ENCODE measurements around the gene DGKE.

Gene DGKE

GRCh38 chr17:56842577-56842976, 8.6 kb downstream of the DGKE start:
- Histone ChIP-seq H2BK15ac (replicated peaks; ENCODE audit: low read depth) (no peak overlapping the region), H3K23ac (ENCODE audit: low read length) (no peak overlapping the region), H2BK5ac (ENCODE audit: low read length) (no peak overlapping the region), H3K4me3 (ENCODE audit: low read length) (no peak overlapping the region), H2AK5ac (ENCODE audit: low read length) (no peak overlapping the region), H3K36me3 (ENCODE audit: control insufficient read depth, insufficient read depth, low read length) (no peaks in the 10 kb centered on the region), H4K5ac (ENCODE audit: low read length) (no peak overlapping the region), H3K9ac (ENCODE audit: low read length) (no peak overlapping the region), H3K56ac (ENCODE audit: low read length) (no peak overlapping the region), H3K4me1 (ENCODE audit: control insufficient read depth, low read depth, low read length) (no peaks in the 10 kb centered on the region), H3K4me2 (ENCODE audit: low read length) (no peak overlapping the region), H3K27ac (ENCODE audit: low read depth, low read length) (no peak overlapping the region), H4K8ac (ENCODE audit: low read depth, low read length) (no peak overlapping the region), H3K79me2 (ENCODE audit: control insufficient read depth, insufficient read depth, low read length) (no peaks in the 10 kb centered on the region), H3K79me1 (ENCODE audit: low read length) (no peaks in the 10 kb centered on the region), H3K18ac (ENCODE audit: low read length) (no peak overlapping the region), H3K27me3 (ENCODE audit: insufficient read depth, low read length, poor library complexity) (no peaks in the 10 kb centered on the region), H3K4ac (ENCODE audit: low read depth, low read length) (no peak overlapping the region), H2BK120ac (ENCODE audit: low read depth, low read length) (no peak overlapping the region)
- WGBS (ENCODE audit: extremely low coverage, insufficient coverage, low lambda C conversion rate), result no CpG with 5 or more reads among the region's 2 CpGs
- DNase-seq, result no peak

DNA sequence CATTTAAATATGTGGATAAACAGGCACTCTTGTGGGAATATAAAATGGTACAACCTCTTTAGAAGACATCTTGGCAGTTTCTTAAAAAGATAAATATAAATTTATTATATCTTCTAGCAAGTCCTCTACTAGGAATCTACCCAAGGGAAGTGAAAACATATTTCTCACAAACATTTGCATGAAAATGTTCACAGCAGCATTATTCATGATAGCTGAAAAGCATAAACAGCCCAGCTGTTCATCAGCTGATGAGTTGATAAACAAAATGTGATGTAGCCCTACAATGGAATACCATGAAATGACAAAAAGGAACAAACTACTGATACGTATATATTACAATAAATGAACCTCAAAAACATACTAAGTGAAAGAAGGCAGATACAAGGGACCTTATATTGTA, 12.0 kb downstream of the DGKE start:
- Histone ChIP-seq H2BK15ac (replicated peaks; ENCODE audit: low read depth) (no peak overlapping the region), H3K56ac (ENCODE audit: low read length) (no peak overlapping the region), H4K8ac (ENCODE audit: low read depth, low read length) (no peak overlapping the region), H3K4ac (ENCODE audit: low read depth, low read length) (no peak overlapping the region), H3K9ac (ENCODE audit: low read length) (no peak overlapping the region), H4K5ac (ENCODE audit: low read length) (no peak overlapping the region), H3K27me3 (ENCODE audit: insufficient read depth, low read length, poor library complexity) (no peaks in the 10 kb centered on the region), H2AK5ac (ENCODE audit: low read length) (no peak overlapping the region), H3K79me2 (ENCODE audit: control insufficient read depth, insufficient read depth, low read length) (no peaks in the 10 kb centered on the region), H3K4me2 (ENCODE audit: low read length) (no peak overlapping the region), H3K4me3 (ENCODE audit: low read length) (no peak overlapping the region), H3K18ac (ENCODE audit: low read length) (no peak overlapping the region), H3K79me1 (ENCODE audit: low read length) (no peaks in the 10 kb centered on the region), H3K23ac (ENCODE audit: low read length) (no peak overlapping the region), H2BK5ac (ENCODE audit: low read length) (no peak overlapping the region), H3K4me1 (ENCODE audit: control insufficient read depth, low read depth, low read length) (no peaks in the 10 kb centered on the region), H3K36me3 (ENCODE audit: control insufficient read depth, insufficient read depth, low read length) (no peaks in the 10 kb centered on the region), H3K27ac (ENCODE audit: low read depth, low read length) (no peak overlapping the region), H2BK120ac (ENCODE audit: low read depth, low read length) (no peak overlapping the region)
- no peak for DNase-seq
- no CpG with 5 or more reads among the region's 1 CpG for WGBS (ENCODE audit: extremely low coverage, insufficient coverage, low lambda C conversion rate)

GRCh38 chr17:56847106-56847505, 13.2 kb downstream of the DGKE start:
- no peaks in the 10 kb centered on the region for H3K27me3 ChIP-seq (ENCODE audit: insufficient read depth, low read length, poor library complexity)
- H3K36me3 ChIP-seq (ENCODE audit: control insufficient read depth, insufficient read depth, low read length), result no peaks in the 10 kb centered on the region
- H3K27ac ChIP-seq (ENCODE audit: low read depth, low read length), result no peak overlapping the region
- H3K79me1 ChIP-seq (ENCODE audit: low read length), result no peaks in the 10 kb centered on the region
- H4K5ac ChIP-seq (ENCODE audit: low read length), result no peak overlapping the region
- H2BK120ac ChIP-seq (ENCODE audit: low read depth, low read length), result no peak overlapping the region
- no CpG with 5 or more reads among the region's 4 CpGs for WGBS (ENCODE audit: extremely low coverage, insufficient coverage, low lambda C conversion rate)
- H2BK5ac ChIP-seq (ENCODE audit: low read length), result no peak overlapping the region
- H3K9ac ChIP-seq (ENCODE audit: low read length), result no peak overlapping the region
- no peak overlapping the region for H3K4me2 ChIP-seq (ENCODE audit: low read length)
- H4K8ac ChIP-seq (ENCODE audit: low read depth, low read length), result no peak overlapping the region
- DNase-seq, result no peak
- H3K79me2 ChIP-seq (ENCODE audit: control insufficient read depth, insufficient read depth, low read length), result no peaks in the 10 kb centered on the region
- no peak overlapping the region for H3K4me3 ChIP-seq (ENCODE audit: low read length)
- no peak overlapping the region for H3K23ac ChIP-seq (ENCODE audit: low read length)
- no peak overlapping the region for H3K4ac ChIP-seq (ENCODE audit: low read depth, low read length)
- H3K18ac ChIP-seq (ENCODE audit: low read length), result no peak overlapping the region
- H2AK5ac ChIP-seq (ENCODE audit: low read length), result no peak overlapping the region
- H3K56ac ChIP-seq (ENCODE audit: low read length), result no peak overlapping the region
- H2BK15ac ChIP-seq (replicated peaks; ENCODE audit: low read depth), result no peak overlapping the region
- H3K4me1 ChIP-seq (ENCODE audit: control insufficient read depth, low read depth, low read length), result no peaks in the 10 kb centered on the region

DNA sequence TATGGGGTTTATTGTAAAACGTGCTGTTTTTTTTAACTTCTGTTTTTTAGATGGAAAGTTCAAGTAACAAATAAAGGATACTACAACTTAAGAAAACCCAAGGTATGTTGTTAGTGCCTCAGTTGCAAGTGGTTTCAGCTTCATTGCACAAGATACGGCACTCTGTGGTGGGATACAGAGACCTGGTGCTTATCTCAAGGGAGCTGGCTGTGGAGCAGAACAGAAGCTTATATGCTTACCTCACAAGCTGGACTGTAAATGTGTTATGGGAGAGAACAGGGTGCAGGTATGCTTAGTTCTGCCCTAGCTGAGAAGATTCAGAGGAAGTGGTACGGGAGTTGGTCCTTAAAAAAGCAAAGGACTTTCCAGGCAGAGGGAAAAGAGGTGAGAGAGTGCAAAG, 15.2 kb downstream of the DGKE start:
- no CpG with 5 or more reads among the region's 3 CpGs for WGBS (ENCODE audit: extremely low coverage, insufficient coverage, low lambda C conversion rate)
- Histone ChIP-seq H3K4me3 (ENCODE audit: low read length) (no peak overlapping the region), H3K56ac (ENCODE audit: low read length) (no peak overlapping the region), H3K18ac (ENCODE audit: low read length) (no peak overlapping the region), H4K5ac (ENCODE audit: low read length) (no peak overlapping the region), H3K79me1 (ENCODE audit: low read length) (no peaks in the 10 kb centered on the region), H3K36me3 (ENCODE audit: control insufficient read depth, insufficient read depth, low read length) (no peaks in the 10 kb centered on the region), H4K8ac (ENCODE audit: low read depth, low read length) (no peak overlapping the region), H3K27me3 (ENCODE audit: insufficient read depth, low read length, poor library complexity) (no peaks in the 10 kb centered on the region), H2AK5ac (ENCODE audit: low read length) (no peak overlapping the region), H3K4me1 (ENCODE audit: control insufficient read depth, low read depth, low read length) (no peaks in the 10 kb centered on the region), H2BK5ac (ENCODE audit: low read length) (no peak overlapping the region), H3K23ac (ENCODE audit: low read length) (no peak overlapping the region), H3K4ac (ENCODE audit: low read depth, low read length) (no peak overlapping the region), H2BK15ac (replicated peaks; ENCODE audit: low read depth) (no peak overlapping the region), H3K4me2 (ENCODE audit: low read length) (no peak overlapping the region), H3K27ac (ENCODE audit: low read depth, low read length) (no peak overlapping the region), H2BK120ac (ENCODE audit: low read depth, low read length) (no peak overlapping the region), H3K9ac (ENCODE audit: low read length) (no peak overlapping the region), H3K79me2 (ENCODE audit: control insufficient read depth, insufficient read depth, low read length) (no peaks in the 10 kb centered on the region)
- no peak for DNase-seq

DNA sequence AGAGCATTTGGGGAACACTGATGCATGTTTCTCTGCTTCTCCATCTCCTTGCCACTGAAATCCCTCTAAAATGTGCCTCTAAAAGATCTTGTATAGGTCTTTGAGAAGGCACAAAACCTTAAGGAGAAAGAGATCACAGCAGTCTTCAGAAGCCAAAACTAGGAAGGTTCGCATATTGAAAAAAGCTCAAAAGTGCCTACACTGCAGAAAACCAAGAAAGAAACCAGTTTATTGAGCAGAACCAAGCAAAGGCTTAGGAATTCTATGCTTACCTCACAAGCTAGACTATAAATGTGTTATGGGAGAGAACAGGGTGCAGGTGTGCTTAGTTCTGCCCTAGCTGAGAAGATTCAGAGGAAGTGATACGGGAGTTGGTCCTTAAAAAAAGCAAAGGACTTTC, 16.6 kb downstream of the DGKE start:
- Histone ChIP-seq H3K56ac (ENCODE audit: low read length) (no peak overlapping the region), H3K27me3 (ENCODE audit: insufficient read depth, low read length, poor library complexity) (no peaks in the 10 kb centered on the region), H2BK120ac (ENCODE audit: low read depth, low read length) (no peak overlapping the region), H2AK5ac (ENCODE audit: low read length) (no peak overlapping the region), H4K5ac (ENCODE audit: low read length) (no peak overlapping the region), H2BK15ac (replicated peaks; ENCODE audit: low read depth) (no peak overlapping the region), H3K4me2 (ENCODE audit: low read length) (no peak overlapping the region), H3K27ac (ENCODE audit: low read depth, low read length) (no peak overlapping the region), H4K8ac (ENCODE audit: low read depth, low read length) (no peak overlapping the region), H3K4ac (ENCODE audit: low read depth, low read length) (no peak overlapping the region), H3K18ac (ENCODE audit: low read length) (no peak overlapping the region), H3K36me3 (ENCODE audit: control insufficient read depth, insufficient read depth, low read length) (no peaks in the 10 kb centered on the region), H3K23ac (ENCODE audit: low read length) (no peak overlapping the region), H3K79me1 (ENCODE audit: low read length) (no peaks in the 10 kb centered on the region), H3K79me2 (ENCODE audit: control insufficient read depth, insufficient read depth, low read length) (no peaks in the 10 kb centered on the region), H2BK5ac (ENCODE audit: low read length) (no peak overlapping the region), H3K9ac (ENCODE audit: low read length) (no peak overlapping the region), H3K4me1 (ENCODE audit: control insufficient read depth, low read depth, low read length) (no peaks in the 10 kb centered on the region), H3K4me3 (ENCODE audit: low read length) (no peak overlapping the region)
- WGBS (ENCODE audit: extremely low coverage, insufficient coverage, low lambda C conversion rate), result no CpG with 5 or more reads among the region's 2 CpGs
- no peak for DNase-seq

DNA sequence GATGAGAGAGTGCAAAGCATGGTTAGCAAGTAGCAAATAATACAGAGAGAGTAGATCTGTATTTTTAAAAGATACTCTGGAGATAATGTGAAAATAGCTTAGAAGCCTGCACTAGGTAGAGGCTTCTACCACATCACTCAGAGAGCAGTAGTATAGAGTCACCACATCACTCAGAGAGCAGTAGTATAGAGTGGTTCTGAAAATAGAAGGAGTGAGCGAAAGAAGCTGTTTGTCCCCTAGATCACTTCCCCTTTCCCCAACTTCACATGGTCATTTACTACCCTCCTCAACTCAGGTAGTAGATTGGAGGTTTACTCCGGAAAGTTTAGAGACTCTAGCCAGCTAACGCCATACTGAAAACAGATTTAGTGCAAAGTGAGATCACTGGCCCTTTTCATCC, 17.1 kb downstream of the DGKE start:
- no peak for DNase-seq
- H3K27me3 ChIP-seq (ENCODE audit: insufficient read depth, low read length, poor library complexity), result no peaks in the 10 kb centered on the region
- no peak overlapping the region for H3K56ac ChIP-seq (ENCODE audit: low read length)
- H3K9ac ChIP-seq (ENCODE audit: low read length), result no peak overlapping the region
- no peak overlapping the region for H4K8ac ChIP-seq (ENCODE audit: low read depth, low read length)
- no peaks in the 10 kb centered on the region for H3K36me3 ChIP-seq (ENCODE audit: control insufficient read depth, insufficient read depth, low read length)
- no peak overlapping the region for H3K23ac ChIP-seq (ENCODE audit: low read length)
- no peak overlapping the region for H3K4me2 ChIP-seq (ENCODE audit: low read length)
- no peak overlapping the region for H3K27ac ChIP-seq (ENCODE audit: low read depth, low read length)
- no peak overlapping the region for H4K5ac ChIP-seq (ENCODE audit: low read length)
- no peak overlapping the region for H3K4me3 ChIP-seq (ENCODE audit: low read length)
- no peak overlapping the region for H2BK5ac ChIP-seq (ENCODE audit: low read length)
- no peak overlapping the region for H2BK15ac ChIP-seq (replicated peaks; ENCODE audit: low read depth)
- no peak overlapping the region for H3K18ac ChIP-seq (ENCODE audit: low read length)
- H3K79me2 ChIP-seq (ENCODE audit: control insufficient read depth, insufficient read depth, low read length), result no peaks in the 10 kb centered on the region
- H3K4ac ChIP-seq (ENCODE audit: low read depth, low read length), result no peak overlapping the region
- no peaks in the 10 kb centered on the region for H3K79me1 ChIP-seq (ENCODE audit: low read length)
- WGBS (ENCODE audit: extremely low coverage, insufficient coverage, low lambda C conversion rate), result no CpG with 5 or more reads among the region's 3 CpGs
- H3K4me1 ChIP-seq (ENCODE audit: control insufficient read depth, low read depth, low read length), result no peaks in the 10 kb centered on the region
- H2BK120ac ChIP-seq (ENCODE audit: low read depth, low read length), result no peak overlapping the region
- no peak overlapping the region for H2AK5ac ChIP-seq (ENCODE audit: low read length)
